Uterine smooth muscle cell (primary cell): ENCODE data around the gene RASL12. TPM values are rescaled to one million over a fixed set of nuclear protein-coding genes. Genes with fewer than 3 reads are reported as not detected.

Experiments used
- total RNA-seq: library from RNA; depleted of rRNA; stranded (reverse); fragments of >200 nt; gene quantifications from 2 replicates; pipeline ENCODE4 v1.2.3, GENCODE V29; 2014

Gene RASL12
- 0.87 and 4.1 TPM in 2 replicates for total RNA-seq

GRCh38 chr15:65067645-65068402, at the start of gene RASL12:
TSS of gene RASL12 (minus strand) at chr15:65067991. CDS start at chr15:65067835, 156 bp downstream.

GRCh38 chr15:65115086-65115485, 47.3 kb upstream of the RASL12 start, which contains the start of gene UBAP1L:
TSS of gene UBAP1L (minus strand) at chr15:65115200. CDS start at chr15:65106215, 8,985 bp downstream.

GRCh38 chr15:65076486-65077290, 8.9 kb upstream of the RASL12 start, which contains the start of gene KBTBD13:
TSS of gene KBTBD13 (plus strand) at chr15:65076746. CDS start at chr15:65076816, 70 bp downstream.

GRCh38 chr15:65044724-65045481, 22.9 kb downstream of the RASL12 start, which contains the start of gene SLC51B:
TSS of gene SLC51B (plus strand) at chr15:65045387. CDS start at chr15:65050005, 4,618 bp downstream.

GRCh38 chr15:65028921-65029735, 38.7 kb downstream of the RASL12 start, which contains the start of gene MTFMT:
TSS of gene MTFMT (minus strand) at chr15:65029639. CDS start at chr15:65029613, 26 bp downstream.

Other genes starting within 250 kb of the RASL12 start
- 10.4 and 28.8 TPM in 2 replicates for gene PIF1, start 242.3 kb downstream of the RASL12 start, total RNA-seq
- gene PLEKHO2, start 226.1 kb downstream of the RASL12 start, total RNA-seq = 15.8 and 16.9 TPM in 2 replicates
- gene ANKDD1A, start 156.1 kb downstream of the RASL12 start, total RNA-seq = 3.1 and 3.5 TPM in 2 replicates
- gene SPG21, start 78.1 kb downstream of the RASL12 start, total RNA-seq = 62.5 and 90.6 TPM in 2 replicates
- gene MTFMT, start 38.4 kb downstream of the RASL12 start, total RNA-seq = 22.0 and 30.3 TPM in 2 replicates
- gene SLC51B, start 22.6 kb downstream of the RASL12 start, total RNA-seq = 0.12 and 0.33 TPM in 2 replicates
- not detected in 2 replicates for gene KBTBD13, start 8.8 kb upstream of the RASL12 start, total RNA-seq
- gene UBAP1L, start 47.2 kb upstream of the RASL12 start, total RNA-seq = 1.3 and 1.7 TPM in 2 replicates
- gene PDCD7, start 65.8 kb upstream of the RASL12 start, total RNA-seq = 22.7 and 24.9 TPM in 2 replicates
- 45.1 and 53.0 TPM in 2 replicates for gene CLPX, start 117.4 kb upstream of the RASL12 start, total RNA-seq
- gene CILP, start 143.5 kb upstream of the RASL12 start, total RNA-seq = under 0.01 and 0.12 TPM in 2 replicates
- 1.5 and 1.7 TPM in 2 replicates for gene PARP16, start 218.9 kb upstream of the RASL12 start, total RNA-seq
- gene RNU5A-1, start 228.1 kb upstream of the RASL12 start, total RNA-seq = under 0.01 TPM in 1 of 2 replicates, not detected in the other
- not detected in 2 replicates for gene RNU5B-1, start 236.7 kb upstream of the RASL12 start, total RNA-seq